OCI-LY1 (cell line): ENCODE measurements around the gene KCNC4.

Experiments
- H2AFZ ChIP-seq: fragments of 200-600 bp; sonication (generic), shearing (Covaris generic); 2 replicates; pipeline ENCODE4 v1.6.0; 2014; ENCODE audit warnings: antibody characterized with exemption, mild to moderate bottlenecking, low read length
- H3F3A ChIP-seq: fragments of 200-600 bp; sonication (generic), shearing (Covaris generic); 2 replicates; pipeline ENCODE4 v1.6.0; 2014; ENCODE audit warnings: mild to moderate bottlenecking, antibody characterized with exemption, low read length, moderate library complexity; ENCODE audit not compliant: insufficient read depth
- H3K27ac ChIP-seq: fragments of 200-600 bp; sonication (generic); 2 replicates; pipeline ENCODE4 v1.5.1; 2014; ENCODE audit warnings: low read length, mixed run types, mild to moderate bottlenecking, low read depth; ENCODE audit not compliant: poor library complexity, severe bottlenecking
- H3K27me3 ChIP-seq: fragments of 200-600 bp; sonication (generic); 2 replicates; pipeline ENCODE4 v1.6.0; 2014; ENCODE audit warnings: antibody characterized with exemption, mild to moderate bottlenecking, low read length, moderate library complexity; ENCODE audit not compliant: insufficient read depth
- H3K36me3 ChIP-seq: fragments of 200-600 bp; sonication (generic); 2 replicates; pipeline ENCODE4 v1.6.1; 2014; ENCODE audit warnings: mild to moderate bottlenecking, antibody characterized with exemption, low read length, moderate library complexity, mixed read lengths; ENCODE audit not compliant: insufficient read depth
- H3K4me1 ChIP-seq: fragments of 200-600 bp; sonication (generic); 2 replicates; pipeline ENCODE4 v1.5.1; 2014; ENCODE audit warnings: mild to moderate bottlenecking, low read length, moderate library complexity; ENCODE audit not compliant: insufficient read depth, severe bottlenecking
- H3K4me2 ChIP-seq: fragments of 200-600 bp; sonication (generic), shearing (Covaris generic); 2 replicates; pipeline ENCODE4 v1.6.1; 2014; ENCODE audit warnings: low read length
- H3K4me3 ChIP-seq: fragments of 200-600 bp; sonication (generic); 2 replicates; pipeline ENCODE4 v1.5.1; 2014; ENCODE audit warnings: low read length, low read depth, mild to moderate bottlenecking, mixed read lengths; ENCODE audit not compliant: poor library complexity, severe bottlenecking
- H3K79me2 ChIP-seq: fragments of 200-600 bp; shearing (Covaris generic); 2 replicates; pipeline ENCODE4 v1.6.1; 2016; ENCODE audit warnings: mixed run types, low read length, mixed read lengths; ENCODE audit not compliant: insufficient read depth
- H3K9ac ChIP-seq: fragments of 200-600 bp; sonication (generic), shearing (Covaris generic); 2 replicates; pipeline ENCODE4 v1.6.1; 2014; ENCODE audit warnings: mild to moderate bottlenecking, low read length, mixed read lengths
- H3K9me2 ChIP-seq: fragments of 200-600 bp; sonication (generic), shearing (Covaris generic); 2 replicates; pipeline ENCODE4 v1.6.1; 2014; ENCODE audit warnings: low read depth, mild to moderate bottlenecking, low read length, mixed read lengths
- H3K9me3 ChIP-seq: fragments of 200-600 bp; shearing (Covaris generic); 2 replicates; pipeline ENCODE4 v1.6.1; 2014; ENCODE audit warnings: low read length, mixed read lengths
- H4K20me1 ChIP-seq: fragments of 200-600 bp; sonication (generic), shearing (Covaris generic); 2 replicates; pipeline ENCODE4 v1.6.0; 2016; ENCODE audit warnings: mild to moderate bottlenecking, low read length; ENCODE audit not compliant: insufficient read depth
- EZH2 ChIP-seq: fragments of 200-600 bp; sonication (generic), shearing (Covaris generic); IDR thresholded peaks from 2 replicates; pipeline ENCODE4 v1.8.0; 2017; ENCODE audit warnings: borderline replicate concordance, mixed run types, mild to moderate bottlenecking, antibody characterized with exemption, low read length, moderate library complexity, mixed read lengths
- TF ChIP-seq, protein P1 (sequence below): fragments of 200-600 bp; sonication (generic), shearing (Covaris generic); IDR thresholded peaks from 2 replicates; pipeline ENCODE4 v1.5.1; 2017; ENCODE audit warnings: mild to moderate bottlenecking, antibody characterized with exemption, low read length, moderate library complexity, mixed read lengths

Gene KCNC4

DNA sequence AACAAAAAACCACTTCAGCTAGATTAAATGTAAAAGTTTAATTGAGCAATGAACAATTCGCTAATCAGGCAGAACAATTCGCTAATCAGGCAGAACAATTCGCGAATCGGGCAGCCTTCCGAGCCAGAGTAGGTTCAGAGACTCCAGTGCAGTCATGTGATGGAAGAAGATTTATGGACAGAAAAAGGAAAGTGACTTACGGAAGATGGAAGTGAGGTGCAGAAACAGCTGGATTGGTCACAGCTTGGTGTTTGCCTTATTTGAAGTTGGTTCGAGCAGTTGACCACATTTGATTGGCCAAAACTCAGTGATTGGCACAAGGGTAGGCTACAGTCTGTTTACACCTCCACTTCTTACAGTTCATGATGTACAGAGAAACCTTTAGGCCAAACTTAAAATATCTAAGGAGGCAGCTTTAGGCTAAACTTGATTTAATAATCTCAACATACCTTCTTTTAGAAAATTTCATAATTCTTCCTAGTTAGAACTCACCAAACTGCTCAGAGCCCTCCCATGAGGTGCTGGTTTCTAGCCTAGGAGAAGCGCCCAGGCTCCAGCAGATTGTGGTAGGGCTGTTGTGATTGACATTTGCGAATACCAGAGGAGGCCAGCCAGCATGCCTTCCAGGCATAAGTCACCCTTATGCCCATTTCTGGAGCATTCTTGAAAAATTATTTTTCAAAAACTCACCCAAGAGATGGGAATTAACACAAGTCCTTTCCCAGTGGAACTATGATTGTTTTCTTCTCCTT, 22.8 kb upstream of the KCNC4 start:
- no peaks in the 10 kb centered on the region for H3F3A ChIP-seq
- H3K4me2 ChIP-seq = no peak overlapping the region
- no peaks in the 10 kb centered on the region for H3K9me2 ChIP-seq
- no peak for TF ChIP-seq EZH2
- TF ChIP-seq, protein P1, sequence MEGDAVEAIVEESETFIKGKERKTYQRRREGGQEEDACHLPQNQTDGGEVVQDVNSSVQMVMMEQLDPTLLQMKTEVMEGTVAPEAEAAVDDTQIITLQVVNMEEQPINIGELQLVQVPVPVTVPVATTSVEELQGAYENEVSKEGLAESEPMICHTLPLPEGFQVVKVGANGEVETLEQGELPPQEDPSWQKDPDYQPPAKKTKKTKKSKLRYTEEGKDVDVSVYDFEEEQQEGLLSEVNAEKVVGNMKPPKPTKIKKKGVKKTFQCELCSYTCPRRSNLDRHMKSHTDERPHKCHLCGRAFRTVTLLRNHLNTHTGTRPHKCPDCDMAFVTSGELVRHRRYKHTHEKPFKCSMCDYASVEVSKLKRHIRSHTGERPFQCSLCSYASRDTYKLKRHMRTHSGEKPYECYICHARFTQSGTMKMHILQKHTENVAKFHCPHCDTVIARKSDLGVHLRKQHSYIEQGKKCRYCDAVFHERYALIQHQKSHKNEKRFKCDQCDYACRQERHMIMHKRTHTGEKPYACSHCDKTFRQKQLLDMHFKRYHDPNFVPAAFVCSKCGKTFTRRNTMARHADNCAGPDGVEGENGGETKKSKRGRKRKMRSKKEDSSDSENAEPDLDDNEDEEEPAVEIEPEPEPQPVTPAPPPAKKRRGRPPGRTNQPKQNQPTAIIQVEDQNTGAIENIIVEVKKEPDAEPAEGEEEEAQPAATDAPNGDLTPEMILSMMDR = no peak
- H3K4me1 ChIP-seq = no peaks in the 10 kb centered on the region
- H3K9ac ChIP-seq = no peak overlapping the region
- no peaks in the 10 kb centered on the region for H3K79me2 ChIP-seq
- no peaks in the 10 kb centered on the region for H3K9me3 ChIP-seq
- H3K27me3 ChIP-seq = no peaks in the 10 kb centered on the region
- no peaks in the 10 kb centered on the region for H3K36me3 ChIP-seq
- no peak overlapping the region for H3K27ac ChIP-seq
- no peak overlapping the region for H2AFZ ChIP-seq
- H3K4me3 ChIP-seq = no peak overlapping the region
- no peaks in the 10 kb centered on the region for H4K20me1 ChIP-seq

GRCh38 chr1:110188035-110188618, 22.0 kb upstream of the KCNC4 start:
- no peak overlapping the region for H3K4me3 ChIP-seq
- no peak overlapping the region for H2AFZ ChIP-seq
- no peaks in the 10 kb centered on the region for H3K9me2 ChIP-seq
- no peaks in the 10 kb centered on the region for H3F3A ChIP-seq
- no peaks in the 10 kb centered on the region for H3K27me3 ChIP-seq
- H3K36me3 ChIP-seq = no peaks in the 10 kb centered on the region
- no peaks in the 10 kb centered on the region for H3K79me2 ChIP-seq
- no peak overlapping the region for H3K4me2 ChIP-seq
- TF ChIP-seq EZH2 = no peak
- H3K4me1 ChIP-seq = no peaks in the 10 kb centered on the region
- no peaks in the 10 kb centered on the region for H3K9me3 ChIP-seq
- no peak overlapping the region for H3K9ac ChIP-seq
- H3K27ac ChIP-seq = no peak overlapping the region
- no peaks in the 10 kb centered on the region for H4K20me1 ChIP-seq

DNA sequence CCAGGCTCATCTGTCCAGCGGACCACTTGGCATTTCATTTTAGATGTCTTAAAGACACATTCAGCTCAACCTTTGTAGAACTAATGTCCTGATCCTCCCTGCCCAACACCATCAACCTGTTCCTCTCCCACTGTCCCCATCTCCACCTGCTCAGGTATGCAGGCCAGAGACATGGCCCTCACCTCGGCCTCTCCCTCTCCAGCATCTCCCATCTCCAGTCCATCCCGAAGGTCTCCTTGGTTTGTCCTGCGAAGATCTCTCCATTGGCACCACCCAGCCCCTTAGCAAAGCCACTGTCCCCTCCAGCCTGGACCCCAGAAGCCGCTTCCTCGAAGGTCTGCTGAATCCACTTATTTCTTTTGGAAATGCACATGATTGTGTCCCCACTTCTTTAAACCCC, 20.9 kb upstream of the KCNC4 start:
- no peaks in the 10 kb centered on the region for H3K4me1 ChIP-seq
- no peak overlapping the region for H3K4me3 ChIP-seq
- H3F3A ChIP-seq = no peaks in the 10 kb centered on the region
- no peaks in the 10 kb centered on the region for H3K9me2 ChIP-seq
- H3K27ac ChIP-seq = no peak overlapping the region
- no peaks in the 10 kb centered on the region for H3K27me3 ChIP-seq
- H3K4me2 ChIP-seq = no peak overlapping the region
- no peaks in the 10 kb centered on the region for H3K36me3 ChIP-seq
- no peaks in the 10 kb centered on the region for H3K9me3 ChIP-seq
- H3K79me2 ChIP-seq = no peaks in the 10 kb centered on the region
- H3K9ac ChIP-seq = no peak overlapping the region
- TF ChIP-seq EZH2 = no peak
- TF ChIP-seq, protein P1 = no peak
- H2AFZ ChIP-seq = no peak overlapping the region
- no peaks in the 10 kb centered on the region for H4K20me1 ChIP-seq
